Tibial nerve (tissue), 4 donors: ENCODE measurements around the gene CECR2.

Source experiments
- CTCF ChIP-seq, 5 experiments: fragments of 200-600 bp in 3 of 5; fragments of 450-650 bp in 2 of 5; sonication (generic) in 3 of 5; IDR thresholded peaks; one replicate each; pipeline ENCODE4 v1.5.1; 2016 to 2019; ENCODE audit warnings: antibody characterized with exemption in 5 of 5, mild to moderate bottlenecking in 3 of 5, moderate library complexity in 2 of 5
- EP300 ChIP-seq, 2 donors: sonication (generic); formaldehyde crosslinking; IDR thresholded peaks; one replicate each; pipeline ENCODE4 v1.6.1; 2017; ENCODE audit warnings: antibody characterized with exemption in 2 of 2, mild to moderate bottlenecking in 1 of 2

GRCh38 chr22:17537155-17537554 lies 167.9 kb downstream of the CECR2 start:
- no peak for TF ChIP-seq CTCF (IDR thresholded peaks at IDR 0.05)
- TF ChIP-seq EP300 (IDR thresholded peaks at IDR 0.05) = no peak
